Ovary (tissue), 3 donors: Measurements from ENCODE around the gene KCNG2.

Experiments used
- CTCF ChIP-seq, 3 donors: fragments of 450-650 bp in 2 of 3; fragments of 200-600 bp in 1 of 3; IDR thresholded peaks; one replicate each; pipeline versions ENCODE4 v1.5.1 to v1.8.0; 2016 to 2022; ENCODE audit warnings: antibody characterized with exemption in 3 of 3, mild to moderate bottlenecking in 1 of 3
- POLR2A ChIP-seq: fragments of 450-650 bp; IDR thresholded peaks from one replicate; pipeline ENCODE4 v1.6.1; 2017; ENCODE audit warnings: antibody characterized with exemption, mild to moderate bottlenecking, moderate library complexity
- donor health status: DM: no; HTN: no; CAD: no.

DNA sequence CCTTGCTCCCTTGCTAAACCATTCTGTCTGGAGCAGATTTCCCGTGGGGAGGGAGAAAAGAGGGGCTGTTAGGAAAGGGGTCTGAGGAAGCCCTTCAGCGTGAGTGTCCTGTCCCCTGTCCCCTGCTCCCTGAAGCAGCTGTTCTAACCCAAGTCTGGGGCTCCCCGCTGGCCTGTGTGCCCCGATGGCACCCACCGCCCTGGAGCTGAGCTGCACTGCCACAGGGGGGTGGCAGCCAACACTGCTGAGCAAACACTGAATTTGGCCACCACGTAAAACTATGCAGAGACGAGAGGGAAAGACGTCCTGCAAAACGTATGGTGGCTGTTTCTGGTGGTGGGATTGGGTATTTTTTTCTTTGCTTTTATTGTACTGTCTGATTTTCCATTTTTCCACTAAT lies 17.9 kb downstream of the KCNG2 start:
- TF ChIP-seq POLR2A: no peak
- no peak for TF ChIP-seq CTCF (IDR thresholded peaks at IDR 0.05)
